ENCODE data around the gene NPPC.

Gene NPPC, protein sequence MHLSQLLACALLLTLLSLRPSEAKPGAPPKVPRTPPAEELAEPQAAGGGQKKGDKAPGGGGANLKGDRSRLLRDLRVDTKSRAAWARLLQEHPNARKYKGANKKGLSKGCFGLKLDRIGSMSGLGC

DNA sequence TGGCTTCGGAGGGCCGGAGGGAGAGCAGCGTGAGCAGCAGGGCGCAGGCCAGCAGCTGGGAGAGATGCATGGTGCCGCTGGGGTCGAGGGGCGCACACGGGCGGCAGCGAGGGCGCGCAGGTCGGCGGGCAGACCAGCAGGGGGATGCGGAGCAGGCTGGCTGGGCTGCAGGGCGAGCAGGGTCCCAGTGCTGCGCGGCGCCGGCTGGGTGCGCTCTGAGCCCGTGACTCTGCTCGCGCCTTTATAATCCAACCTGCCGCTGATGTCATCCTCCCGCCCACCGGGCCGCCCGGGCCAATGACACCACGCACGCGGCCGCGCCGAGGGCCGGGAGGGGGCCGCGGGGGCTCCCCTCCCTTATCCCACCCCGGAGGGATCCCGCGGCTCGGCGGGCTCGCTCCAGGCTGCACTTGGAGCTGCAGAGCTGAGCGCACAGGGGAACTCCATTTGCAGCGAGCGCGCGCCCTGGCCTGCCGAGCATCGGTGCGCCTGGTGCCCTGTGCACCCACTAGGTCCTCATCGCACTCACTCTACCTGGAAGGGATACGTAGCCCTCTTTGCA lies at the start of gene NPPC:
Gene NPPC, minus strand, starts transcription at position 217 of the 562 bp plus-strand sequence. Its CDS starts 147 bp downstream, at position 70.
- Histone ChIP-seq H3K27ac (ENCODE audit: poor library complexity, severe bottlenecking) (no peak within 1 kb of the TSS), H3K4me1 (ENCODE audit: insufficient read depth, poor library complexity, severe bottlenecking) (no peaks in the 10 kb centered on the region), H3K36me3 (ENCODE audit: low read depth) (no peaks in the 10 kb centered on the region), H3K27me3 (ENCODE audit: insufficient read depth, poor library complexity, severe bottlenecking) (peaks cover 60% of the 10 kb centered on the region), H3K9me3 (ENCODE audit: severe bottlenecking) (no peaks in the 10 kb centered on the region), H3K4me3 (ENCODE audit: severe bottlenecking) (peak within 1 kb of the TSS; percentile 17)
- ATAC-seq (ENCODE audit: low read depth) (peak; percentile 68), DNase-seq (ENCODE audit: low spot score) (peak; percentile 61)
- TF ChIP-seq, protein P1, sequence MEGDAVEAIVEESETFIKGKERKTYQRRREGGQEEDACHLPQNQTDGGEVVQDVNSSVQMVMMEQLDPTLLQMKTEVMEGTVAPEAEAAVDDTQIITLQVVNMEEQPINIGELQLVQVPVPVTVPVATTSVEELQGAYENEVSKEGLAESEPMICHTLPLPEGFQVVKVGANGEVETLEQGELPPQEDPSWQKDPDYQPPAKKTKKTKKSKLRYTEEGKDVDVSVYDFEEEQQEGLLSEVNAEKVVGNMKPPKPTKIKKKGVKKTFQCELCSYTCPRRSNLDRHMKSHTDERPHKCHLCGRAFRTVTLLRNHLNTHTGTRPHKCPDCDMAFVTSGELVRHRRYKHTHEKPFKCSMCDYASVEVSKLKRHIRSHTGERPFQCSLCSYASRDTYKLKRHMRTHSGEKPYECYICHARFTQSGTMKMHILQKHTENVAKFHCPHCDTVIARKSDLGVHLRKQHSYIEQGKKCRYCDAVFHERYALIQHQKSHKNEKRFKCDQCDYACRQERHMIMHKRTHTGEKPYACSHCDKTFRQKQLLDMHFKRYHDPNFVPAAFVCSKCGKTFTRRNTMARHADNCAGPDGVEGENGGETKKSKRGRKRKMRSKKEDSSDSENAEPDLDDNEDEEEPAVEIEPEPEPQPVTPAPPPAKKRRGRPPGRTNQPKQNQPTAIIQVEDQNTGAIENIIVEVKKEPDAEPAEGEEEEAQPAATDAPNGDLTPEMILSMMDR (IDR thresholded peaks at IDR 0.05; ENCODE audit: poor library complexity, severe bottlenecking): no peak

DNA sequence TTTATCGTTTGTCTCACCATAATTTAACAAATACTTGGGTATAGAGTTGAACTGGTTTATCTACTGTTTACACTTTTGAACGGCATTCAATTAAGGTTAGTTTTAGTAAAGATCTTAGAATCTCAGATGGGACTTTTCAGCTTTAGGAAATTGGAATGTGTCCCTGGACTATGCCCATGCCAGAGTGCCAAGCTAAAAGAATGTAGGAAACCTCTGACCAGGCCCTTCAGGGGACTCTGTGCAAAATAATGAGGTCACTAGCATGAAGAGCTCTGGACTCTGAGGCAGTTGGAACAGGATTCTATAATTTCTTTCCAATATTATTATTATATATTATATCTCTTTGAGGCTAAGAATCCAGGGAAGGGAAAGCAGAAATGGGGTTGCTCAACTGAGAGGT lies 48.8 kb upstream of the NPPC start:
- Histone ChIP-seq H3K9me3 (ENCODE audit: severe bottlenecking) (no peaks in the 10 kb centered on the region), H3K4me1 (ENCODE audit: insufficient read depth, poor library complexity, severe bottlenecking) (peaks cover 6% of the 10 kb centered on the region), H3K27ac (ENCODE audit: poor library complexity, severe bottlenecking) (no peak overlapping the region), H3K36me3 (ENCODE audit: low read depth) (no peaks in the 10 kb centered on the region), H3K27me3 (ENCODE audit: insufficient read depth, poor library complexity, severe bottlenecking) (no peaks in the 10 kb centered on the region), H3K4me3 (ENCODE audit: severe bottlenecking) (no peak overlapping the region)
- TF ChIP-seq, protein P1 (IDR thresholded peaks at IDR 0.05; ENCODE audit: poor library complexity, severe bottlenecking): no peak
- ATAC-seq (ENCODE audit: low read depth) (no peak), DNase-seq (ENCODE audit: low spot score) (no peak)

GRCh38 chr2:231970461-231970860 lies 44.3 kb upstream of the NPPC start:
- Histone ChIP-seq H3K27me3 (ENCODE audit: insufficient read depth, poor library complexity, severe bottlenecking) (no peaks in the 10 kb centered on the region), H3K27ac (ENCODE audit: poor library complexity, severe bottlenecking) (no peak overlapping the region), H3K36me3 (ENCODE audit: low read depth) (no peaks in the 10 kb centered on the region), H3K9me3 (ENCODE audit: severe bottlenecking) (no peaks in the 10 kb centered on the region), H3K4me1 (ENCODE audit: insufficient read depth, poor library complexity, severe bottlenecking) (no peaks in the 10 kb centered on the region), H3K4me3 (ENCODE audit: severe bottlenecking) (no peak overlapping the region)
- DNase-seq (ENCODE audit: low spot score) (no peak), ATAC-seq (ENCODE audit: low read depth) (peak; percentile 71; the same call in 2 of the 3 replicates)
- TF ChIP-seq, protein P1 (IDR thresholded peaks at IDR 0.05; ENCODE audit: poor library complexity, severe bottlenecking): no peak

GRCh38 chr2:231968820-231969219 lies 42.6 kb upstream of the NPPC start:
- DNase-seq (ENCODE audit: low spot score): no peak
- Histone ChIP-seq H3K9me3 (ENCODE audit: severe bottlenecking) (no peaks in the 10 kb centered on the region), H3K4me3 (ENCODE audit: severe bottlenecking) (no peak overlapping the region), H3K27me3 (ENCODE audit: insufficient read depth, poor library complexity, severe bottlenecking) (no peaks in the 10 kb centered on the region), H3K27ac (ENCODE audit: poor library complexity, severe bottlenecking) (no peak overlapping the region), H3K36me3 (ENCODE audit: low read depth) (no peaks in the 10 kb centered on the region), H3K4me1 (ENCODE audit: insufficient read depth, poor library complexity, severe bottlenecking) (no peaks in the 10 kb centered on the region)
- ATAC-seq (ENCODE audit: low read depth): no peak
- TF ChIP-seq, protein P1 (IDR thresholded peaks at IDR 0.05; ENCODE audit: poor library complexity, severe bottlenecking): no peak

DNA sequence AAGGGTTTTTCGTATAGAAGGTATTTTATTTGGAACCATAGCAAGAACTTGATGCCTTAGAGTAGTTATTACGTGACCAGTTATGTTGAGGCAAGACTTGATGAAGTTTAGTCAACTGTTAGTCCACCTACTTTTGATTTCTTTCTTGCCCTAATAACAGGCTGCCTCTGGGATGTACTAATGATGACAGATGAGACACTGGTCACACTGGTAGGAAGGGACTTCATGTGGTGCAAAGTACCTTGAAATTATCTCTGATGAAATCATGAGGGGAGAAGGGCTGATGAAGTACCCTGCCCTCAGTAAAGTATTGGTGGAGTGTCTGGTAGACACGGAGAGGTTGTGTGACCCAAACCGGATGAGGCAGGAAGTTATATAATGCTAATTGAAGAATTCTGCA lies 40.7 kb upstream of the NPPC start:
- TF ChIP-seq, protein P1 (IDR thresholded peaks at IDR 0.05; ENCODE audit: poor library complexity, severe bottlenecking): no peak
- Histone ChIP-seq H3K4me3 (ENCODE audit: severe bottlenecking) (no peak overlapping the region), H3K27ac (ENCODE audit: poor library complexity, severe bottlenecking) (no peak overlapping the region), H3K9me3 (ENCODE audit: severe bottlenecking) (no peaks in the 10 kb centered on the region), H3K4me1 (ENCODE audit: insufficient read depth, poor library complexity, severe bottlenecking) (peaks cover 3% of the 10 kb centered on the region), H3K27me3 (ENCODE audit: insufficient read depth, poor library complexity, severe bottlenecking) (no peaks in the 10 kb centered on the region), H3K36me3 (ENCODE audit: low read depth) (no peaks in the 10 kb centered on the region)
- DNase-seq (ENCODE audit: low spot score): no peak
- no peak for ATAC-seq (ENCODE audit: low read depth)

Data from RWPE2 (cell line).